Measurements from ENCODE around the gene CRKL. TPM values are rescaled to one million over a fixed set of nuclear protein-coding genes. Genes with fewer than 3 reads are reported as not detected.
"Not testable (repeated sequence)": the region's sequence is repeated elsewhere in the genome, so short reads cannot be mapped to it uniquely, and the experiment has no call there.

The CRKL gene
- total RNA-seq, 1 donor from 2014 or later: 72.9 TPM

DNA sequence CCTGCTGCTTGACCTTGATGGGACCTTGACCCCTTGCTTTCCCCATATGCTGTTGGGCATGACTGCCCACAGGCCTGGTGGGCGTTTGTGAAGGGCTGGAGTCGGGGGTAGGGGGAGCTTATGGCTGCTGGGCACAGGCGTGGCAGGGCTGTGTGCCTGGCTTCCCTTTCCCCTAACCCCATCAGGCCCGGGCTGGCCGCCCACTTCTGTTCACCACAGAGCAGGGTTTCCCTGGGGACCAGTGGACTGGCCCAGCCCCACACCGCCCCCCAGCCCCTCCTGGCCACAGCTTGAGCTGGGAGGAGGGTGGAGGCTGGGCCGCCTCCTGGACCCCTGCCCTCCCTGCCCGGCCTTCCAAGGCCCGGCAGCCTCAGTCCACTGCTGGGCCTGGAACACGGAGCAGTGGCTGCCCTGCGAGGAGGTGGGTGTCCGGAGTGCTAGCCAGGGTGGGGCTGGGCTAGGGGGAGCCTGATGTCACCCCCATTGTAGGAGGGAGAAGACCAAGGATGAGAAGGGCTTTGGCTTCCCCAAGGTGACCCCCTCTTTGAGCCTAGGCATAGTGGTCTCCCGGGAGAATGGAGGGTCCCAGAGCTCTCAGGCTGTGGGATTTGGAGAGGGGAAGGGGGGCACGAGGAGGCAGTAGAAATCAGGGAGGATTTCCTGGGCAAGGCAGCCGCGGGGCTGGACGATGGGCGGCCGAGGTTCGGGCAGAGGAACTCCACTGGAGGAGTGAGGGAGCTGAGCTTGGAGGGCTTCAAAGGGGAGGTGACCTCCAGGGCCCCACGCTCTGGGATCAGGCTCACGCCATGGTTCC is 49.9 kb downstream of the CRKL start, which contains the start of gene AIFM3:
Gene AIFM3, plus strand, starts transcription at position 373 of the 814 bp plus-strand sequence. CDS start 690 bp downstream, outside the sequence.
- Histone ChIP-seq H3K36me3 (ENCODE audit: control insufficient read depth, insufficient read depth, low read length) (peaks cover 1% of the 10 kb centered on the region), H3K27me3 (ENCODE audit: control insufficient read depth, insufficient read depth, low read length) (no peaks in the 10 kb centered on the region), H3K4me3 (ENCODE audit: low read depth, low read length) (no peak within 1 kb of the TSS)
- TF ChIP-seq, protein P1, sequence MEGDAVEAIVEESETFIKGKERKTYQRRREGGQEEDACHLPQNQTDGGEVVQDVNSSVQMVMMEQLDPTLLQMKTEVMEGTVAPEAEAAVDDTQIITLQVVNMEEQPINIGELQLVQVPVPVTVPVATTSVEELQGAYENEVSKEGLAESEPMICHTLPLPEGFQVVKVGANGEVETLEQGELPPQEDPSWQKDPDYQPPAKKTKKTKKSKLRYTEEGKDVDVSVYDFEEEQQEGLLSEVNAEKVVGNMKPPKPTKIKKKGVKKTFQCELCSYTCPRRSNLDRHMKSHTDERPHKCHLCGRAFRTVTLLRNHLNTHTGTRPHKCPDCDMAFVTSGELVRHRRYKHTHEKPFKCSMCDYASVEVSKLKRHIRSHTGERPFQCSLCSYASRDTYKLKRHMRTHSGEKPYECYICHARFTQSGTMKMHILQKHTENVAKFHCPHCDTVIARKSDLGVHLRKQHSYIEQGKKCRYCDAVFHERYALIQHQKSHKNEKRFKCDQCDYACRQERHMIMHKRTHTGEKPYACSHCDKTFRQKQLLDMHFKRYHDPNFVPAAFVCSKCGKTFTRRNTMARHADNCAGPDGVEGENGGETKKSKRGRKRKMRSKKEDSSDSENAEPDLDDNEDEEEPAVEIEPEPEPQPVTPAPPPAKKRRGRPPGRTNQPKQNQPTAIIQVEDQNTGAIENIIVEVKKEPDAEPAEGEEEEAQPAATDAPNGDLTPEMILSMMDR (IDR thresholded peaks at IDR 0.05; ENCODE audit: insufficient read depth, low read length, severe bottlenecking): no peak
- DNase-seq (ENCODE audit: low read depth): no peak
- FAIRE-seq: no peak

DNA sequence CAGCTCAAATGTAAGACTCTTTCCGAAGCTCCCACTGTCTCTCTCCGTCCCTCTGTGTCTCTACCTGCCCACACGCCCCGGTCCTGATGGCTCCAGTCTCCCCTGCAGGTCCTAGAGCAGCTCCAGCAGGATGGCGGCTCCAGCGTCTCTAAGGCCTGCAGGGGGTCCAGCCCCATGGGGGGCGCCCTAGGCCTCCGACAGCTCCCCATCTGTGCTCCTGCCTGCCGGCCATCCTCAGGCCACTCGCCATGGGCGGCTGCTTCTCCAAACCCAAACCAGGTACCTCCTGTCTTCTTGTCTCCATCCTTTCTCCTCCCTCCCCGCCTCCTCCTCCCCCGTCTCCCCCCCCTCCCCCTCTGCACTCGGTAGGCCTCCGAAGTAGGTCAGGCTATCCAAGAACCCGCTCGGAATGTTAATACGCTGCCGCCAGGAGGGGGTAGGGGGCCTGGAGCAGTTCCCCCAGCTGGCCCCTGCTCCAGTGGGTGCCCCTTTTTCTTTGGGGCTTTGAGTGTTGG is 50.5 kb downstream of the CRKL start:
- H3K4me3 ChIP-seq (ENCODE audit: low read depth, low read length): no peak overlapping the region
- no peaks in the 10 kb centered on the region for H3K27me3 ChIP-seq (ENCODE audit: control insufficient read depth, insufficient read depth, low read length)
- H3K36me3 ChIP-seq (ENCODE audit: control insufficient read depth, insufficient read depth, low read length): peaks cover 1% of the 10 kb centered on the region
- FAIRE-seq (no peak), DNase-seq (ENCODE audit: low read depth) (no peak)
- TF ChIP-seq, protein P1 (IDR thresholded peaks at IDR 0.05; ENCODE audit: insufficient read depth, low read length, severe bottlenecking): no peak

DNA sequence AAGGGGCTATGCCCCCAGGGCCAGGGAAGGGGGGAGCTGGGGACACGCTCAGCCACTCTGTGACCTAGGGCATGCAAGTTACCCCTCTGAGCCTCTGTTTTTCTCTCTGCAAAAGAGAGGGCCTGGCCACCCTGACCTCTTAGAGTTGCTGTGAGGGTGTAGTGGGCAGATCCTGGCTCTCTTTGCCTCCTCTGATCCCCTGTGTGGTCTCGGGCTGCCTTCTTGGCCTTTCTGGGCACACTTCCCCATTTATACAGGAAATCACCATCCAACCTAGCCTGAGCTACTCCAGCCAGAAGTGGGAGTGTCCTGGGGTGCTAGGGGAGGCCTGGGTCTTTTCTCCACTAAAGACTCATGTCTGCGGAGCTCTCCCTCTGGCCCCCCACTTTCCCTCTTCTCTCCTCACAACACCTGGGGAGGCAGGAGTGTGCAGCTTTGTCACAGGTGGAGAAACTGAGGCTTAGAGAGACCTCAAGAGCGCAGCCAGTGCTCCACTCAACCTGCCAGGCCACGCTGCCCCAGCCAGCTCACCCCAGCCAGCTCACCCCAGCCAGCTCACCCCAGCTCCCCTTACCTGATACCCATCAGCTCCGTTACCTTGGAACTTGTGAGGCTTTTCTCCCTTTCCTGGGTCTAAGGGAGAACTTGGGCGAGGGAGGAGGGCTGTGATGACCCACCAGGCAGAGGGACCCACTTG is 51.2 kb downstream of the CRKL start:
- no peaks in the 10 kb centered on the region for H3K27me3 ChIP-seq (ENCODE audit: control insufficient read depth, insufficient read depth, low read length)
- no peak overlapping the region for H3K4me3 ChIP-seq (ENCODE audit: low read depth, low read length)
- peaks cover under 1% of the 10 kb centered on the region for H3K36me3 ChIP-seq (ENCODE audit: control insufficient read depth, insufficient read depth, low read length)
- DNase-seq (ENCODE audit: low read depth) (no peak), FAIRE-seq (no peak)
- TF ChIP-seq, protein P1 (IDR thresholded peaks at IDR 0.05; ENCODE audit: insufficient read depth, low read length, severe bottlenecking): no peak

DNA sequence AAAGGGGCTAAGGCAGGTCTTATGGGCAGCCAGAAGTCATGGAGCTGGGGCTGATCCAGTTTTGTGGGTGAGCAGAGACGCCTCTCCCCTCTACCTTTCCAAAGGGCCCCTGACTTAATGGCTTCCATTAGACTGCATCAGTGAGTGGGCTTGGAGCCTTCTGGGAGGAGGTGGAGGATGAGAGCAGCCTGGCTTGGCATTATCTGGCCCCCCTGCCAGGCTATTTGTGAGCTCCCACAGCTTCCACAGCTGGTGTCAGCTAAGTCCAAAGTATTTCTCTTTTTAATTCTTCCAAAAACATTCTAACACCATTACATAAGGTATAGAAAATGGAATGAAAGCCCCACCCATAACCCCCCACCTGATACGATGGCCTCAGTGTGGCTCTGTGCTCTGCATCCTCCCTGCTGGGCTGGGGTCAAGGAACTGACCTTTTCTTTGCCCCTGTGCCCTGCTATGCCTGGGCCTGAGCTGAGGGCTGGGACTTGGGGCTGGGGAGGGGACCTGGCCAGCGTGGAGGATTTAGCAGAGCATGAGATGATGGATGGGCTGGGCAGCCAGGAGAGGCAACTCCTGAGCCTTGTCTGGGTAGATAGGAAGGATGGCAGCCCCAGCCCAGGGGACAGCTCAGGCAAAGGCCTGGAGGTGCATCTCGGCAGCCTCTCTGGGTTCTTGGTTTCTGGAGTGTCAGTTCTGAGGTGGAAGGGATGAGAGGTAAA is 53.9 kb downstream of the CRKL start:
- TF ChIP-seq, protein P1 (IDR thresholded peaks at IDR 0.05; ENCODE audit: insufficient read depth, low read length, severe bottlenecking): no peak
- Histone ChIP-seq H3K36me3 (ENCODE audit: control insufficient read depth, insufficient read depth, low read length) (no peaks in the 10 kb centered on the region), H3K27me3 (ENCODE audit: control insufficient read depth, insufficient read depth, low read length) (no peaks in the 10 kb centered on the region), H3K4me3 (ENCODE audit: low read depth, low read length) (no peak overlapping the region)
- no peak for DNase-seq (ENCODE audit: low read depth)
- FAIRE-seq: no peak

DNA sequence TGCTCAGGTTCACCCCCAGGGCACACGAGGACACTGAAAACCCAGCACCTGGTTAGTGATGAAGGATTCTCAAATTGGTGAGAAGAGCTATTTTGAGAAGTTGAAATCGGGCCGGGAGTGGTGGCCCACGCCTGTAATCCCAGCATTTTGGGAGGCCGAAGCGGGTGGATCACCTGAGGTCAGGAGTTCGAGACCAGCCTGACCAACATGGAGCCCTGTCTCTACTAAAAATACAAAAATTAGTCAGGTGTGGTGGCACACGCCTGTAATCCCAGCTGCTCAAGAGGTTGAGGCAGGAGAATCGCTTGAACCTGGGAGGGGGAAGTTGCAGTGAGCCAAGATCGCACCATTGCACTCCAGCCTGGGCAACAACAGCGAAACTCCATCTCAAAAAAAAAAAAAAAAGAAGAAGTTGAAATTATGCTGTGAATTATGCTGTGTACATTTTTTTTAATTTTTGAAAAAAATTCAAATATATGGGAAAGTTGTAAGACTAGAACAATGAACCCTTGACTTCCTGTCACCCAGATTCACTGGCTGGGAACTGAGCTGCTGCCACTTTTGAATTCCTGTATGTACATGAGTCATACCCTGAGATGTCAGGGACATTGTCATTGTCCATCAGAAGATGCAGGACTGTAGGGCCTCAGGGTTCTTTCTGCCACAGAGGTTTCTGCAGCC is 54.9 kb downstream of the CRKL start:
- not testable (repeated sequence) for FAIRE-seq; DNase-seq (ENCODE audit: low read depth); H3K27me3 ChIP-seq (ENCODE audit: control insufficient read depth, insufficient read depth, low read length); H3K36me3 ChIP-seq (ENCODE audit: control insufficient read depth, insufficient read depth, low read length); H3K4me3 ChIP-seq (ENCODE audit: low read depth, low read length)
